Stimulated activated CD8-positive, alpha-beta memory T cell treated with anti-CD3 and anti-CD28 coated beads, Interleukin-4, amount 100 ng/mL, for 24 hours (primary cell): ENCODE data around the gene ZBTB20.

Experiments
- DNase-seq: peaks from one replicate; pipeline ENCODE4 v3.0.0-alpha.2; 2020; ENCODE audit warnings: low read depth

ZBTB20 gene

GRCh38 chr3:114671741-114672510 is 475.2 kb downstream of the ZBTB20 start:
- no peak for DNase-seq

GRCh38 chr3:114669614-114670013 is 477.5 kb downstream of the ZBTB20 start:
- DNase-seq: no peak

- no peak for DNase-seq
Observed at GRCh38 chr3:114668099-114668498, 479.0 kb downstream of the ZBTB20 start.

- no peak for DNase-seq
Observed at GRCh38 chr3:114666623-114667022, 480.5 kb downstream of the ZBTB20 start.

- DNase-seq: no peak
Observed at GRCh38 chr3:114664006-114664405, 483.1 kb downstream of the ZBTB20 start.

GRCh38 chr3:114660808-114661207 is 486.3 kb downstream of the ZBTB20 start:
- no peak for DNase-seq

GRCh38 chr3:114660124-114660523 is 487.0 kb downstream of the ZBTB20 start:
- DNase-seq: no peak

- DNase-seq: no peak
Observed at GRCh38 chr3:114659109-114660061, 487.7 kb downstream of the ZBTB20 start.

- DNase-seq: no peak
Observed at GRCh38 chr3:114651555-114651954, 495.5 kb downstream of the ZBTB20 start.

- no peak for DNase-seq
Observed at GRCh38 chr3:114650808-114651207, 496.3 kb downstream of the ZBTB20 start.

- DNase-seq: no peak
Observed at GRCh38 chr3:114649331-114649730, 497.8 kb downstream of the ZBTB20 start.

GRCh38 chr3:114646526-114646925 is 500.6 kb downstream of the ZBTB20 start:
- no peak for DNase-seq

- DNase-seq: no peak
Observed at GRCh38 chr3:114645392-114645791, 501.7 kb downstream of the ZBTB20 start.

- no peak for DNase-seq
Observed at GRCh38 chr3:114644367-114644766, 502.7 kb downstream of the ZBTB20 start.

- no peak for DNase-seq
Observed at GRCh38 chr3:114642951-114643741, 503.9 kb downstream of the ZBTB20 start.

GRCh38 chr3:114640126-114640525 is 507.0 kb downstream of the ZBTB20 start:
- DNase-seq: no peak

- DNase-seq: no peak
Observed at GRCh38 chr3:114639171-114639570, 507.9 kb downstream of the ZBTB20 start.

- no peak for DNase-seq
Observed at GRCh38 chr3:114635878-114636277, 511.2 kb downstream of the ZBTB20 start.

GRCh38 chr3:114634635-114635034 is 512.5 kb downstream of the ZBTB20 start:
- no peak for DNase-seq

GRCh38 chr3:114632757-114633424 is 514.2 kb downstream of the ZBTB20 start:
- DNase-seq: no peak

- no peak for DNase-seq
Observed at GRCh38 chr3:114627770-114628169, 519.3 kb downstream of the ZBTB20 start.

- DNase-seq: no peak
Observed at GRCh38 chr3:114626751-114627150, 520.3 kb downstream of the ZBTB20 start.
